GM19351 (cell line): ENCODE results near the gene ZMIZ1.
"Not testable (repeated sequence)": the region's sequence is repeated elsewhere in the genome, so short reads cannot be mapped to it uniquely, and the experiment has no call there.

ENCODE experiments used
- ATAC-seq: cut with Tn5 transposase; IDR thresholded peaks from one replicate; pipeline ENCODE4 v1.9.1; 2021; ENCODE audit warnings: mild to moderate bottlenecking, moderate library complexity; ENCODE audit not compliant: unreplicated experiment

The ZMIZ1 gene

GRCh38 chr10:79274279-79275104 is 205.7 kb downstream of the ZMIZ1 start:
- no peak for ATAC-seq

- no peak for ATAC-seq
Measured at GRCh38 chr10:79275105-79275430, 206.3 kb downstream of the ZMIZ1 start.

DNA sequence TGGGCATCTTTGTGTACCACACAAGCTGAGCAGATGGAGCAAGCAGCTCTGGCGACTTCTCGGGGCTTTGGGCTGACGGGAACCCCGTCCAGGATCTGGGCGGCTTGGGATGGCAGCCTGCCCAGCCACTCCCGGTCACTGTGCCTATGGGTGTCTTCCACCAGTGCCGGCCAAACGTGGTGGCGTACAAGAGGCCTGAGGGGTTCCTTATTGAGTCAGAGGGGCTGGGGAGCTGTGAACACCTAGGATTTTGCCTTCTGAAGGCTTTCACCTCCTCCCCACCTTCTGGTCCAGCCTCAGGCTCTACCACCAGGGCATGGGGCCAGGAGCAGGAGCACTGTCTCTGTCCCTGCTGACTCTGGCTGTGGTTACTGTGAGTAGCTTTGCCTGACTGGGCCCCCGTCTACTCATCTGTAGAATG is 206.7 kb downstream of the ZMIZ1 start:
- ATAC-seq: no peak

GRCh38 chr10:79277579-79278269 is 209.0 kb downstream of the ZMIZ1 start:
- no peak for ATAC-seq

DNA sequence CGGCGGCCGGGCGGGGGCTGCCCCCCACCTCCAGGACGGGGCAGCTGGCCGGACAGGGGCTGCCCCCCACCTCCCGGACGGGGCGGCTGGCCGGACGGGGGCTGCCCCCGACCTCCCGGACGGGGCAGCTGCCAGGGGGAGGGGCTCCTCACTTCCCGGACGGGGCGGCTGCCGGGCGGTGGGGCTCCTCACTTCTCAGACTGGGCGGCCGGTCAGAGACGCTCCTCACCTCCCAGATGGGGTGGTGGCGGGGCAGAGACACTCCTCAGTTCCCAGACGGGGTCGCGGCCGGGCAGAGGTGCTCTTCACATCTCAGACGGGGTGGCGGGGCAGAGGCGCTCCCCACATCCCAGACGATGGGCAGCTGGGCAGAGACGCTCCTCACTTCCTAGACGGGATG is 210.3 kb downstream of the ZMIZ1 start:
- ATAC-seq: not testable (repeated sequence)

- ATAC-seq: no peak
Measured at GRCh38 chr10:79280956-79281355, 212.2 kb downstream of the ZMIZ1 start.

DNA sequence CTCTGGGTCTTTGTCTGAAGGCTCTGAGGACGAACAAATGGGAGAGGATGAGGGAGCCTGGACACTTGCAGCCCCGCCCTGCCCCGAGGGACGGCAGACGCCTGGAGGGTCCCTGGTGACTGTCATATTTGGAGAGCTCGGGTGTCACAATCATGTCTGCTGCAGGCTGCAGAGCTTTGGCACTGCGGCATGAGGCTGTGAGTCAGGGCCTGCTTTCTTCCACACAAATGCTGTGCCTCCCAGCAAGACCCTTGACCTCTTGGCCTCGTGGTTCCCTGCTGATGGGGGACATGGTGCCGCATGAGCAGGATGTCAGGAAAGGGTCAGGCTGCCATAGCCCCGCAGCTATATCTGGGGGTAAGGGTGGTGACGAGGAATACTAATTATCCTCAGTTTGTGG is 213.6 kb downstream of the ZMIZ1 start:
- no peak for ATAC-seq

DNA sequence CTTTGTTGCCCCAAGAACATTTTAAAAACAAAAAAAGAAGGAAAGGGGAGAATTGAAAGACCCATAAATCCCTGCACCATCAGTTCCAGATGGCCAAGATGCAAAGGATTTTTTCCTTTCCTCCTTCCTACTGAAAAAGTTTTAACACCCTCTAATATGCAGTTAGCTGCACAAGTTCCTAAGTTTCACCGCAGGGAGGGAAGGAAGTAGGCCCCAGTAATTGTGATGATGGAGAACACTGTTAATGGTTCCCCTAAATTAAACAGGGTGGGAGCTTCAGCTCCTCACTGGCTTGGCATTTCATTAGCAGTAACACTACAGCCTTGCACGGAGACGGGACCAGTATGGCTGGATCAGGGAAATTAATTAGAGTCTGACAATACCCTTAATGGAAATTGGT is 214.8 kb downstream of the ZMIZ1 start:
- no peak for ATAC-seq

- no peak for ATAC-seq
Measured at GRCh38 chr10:79284158-79284871, 215.5 kb downstream of the ZMIZ1 start.

- ATAC-seq: peak; percentile 73
Measured at GRCh38 chr10:79285315-79286197, 216.8 kb downstream of the ZMIZ1 start.

DNA sequence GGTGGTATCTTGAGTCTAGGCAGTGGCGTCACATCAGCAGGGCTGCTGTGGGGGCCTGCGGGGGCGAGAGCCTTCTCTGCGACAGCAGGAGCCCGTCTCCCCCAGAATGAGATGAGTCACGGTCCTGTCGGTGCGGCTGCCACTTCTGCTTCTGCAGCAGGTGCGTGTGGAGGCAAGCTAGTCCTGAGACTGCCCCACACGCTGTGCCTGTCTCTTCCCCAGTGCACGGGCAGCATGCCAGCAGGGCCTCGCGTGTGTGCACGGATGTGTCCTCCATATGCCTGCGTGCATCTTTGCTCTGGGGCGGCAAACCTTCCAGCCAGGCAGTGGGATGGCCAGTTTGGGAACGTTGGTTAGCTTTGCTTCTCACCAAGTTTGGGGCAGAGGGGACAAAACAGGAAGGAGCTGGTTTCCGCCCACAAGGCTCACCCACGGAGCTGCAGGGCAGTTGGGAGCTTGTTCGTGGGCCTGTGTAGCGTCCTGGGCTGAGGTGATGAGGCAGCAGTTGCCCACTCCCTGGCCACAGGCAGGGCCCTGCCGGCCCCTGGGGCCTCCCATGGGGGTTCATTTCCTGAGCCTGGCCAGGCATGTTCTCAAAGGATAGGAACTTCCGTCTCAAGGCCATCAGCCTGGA is 217.7 kb downstream of the ZMIZ1 start:
- peak; percentile 76 for ATAC-seq

GRCh38 chr10:79287973-79288723 is 219.4 kb downstream of the ZMIZ1 start:
- no peak for ATAC-seq

GRCh38 chr10:79289801-79290200 is 221.0 kb downstream of the ZMIZ1 start:
- ATAC-seq: no peak

GRCh38 chr10:79292026-79292766 is 223.4 kb downstream of the ZMIZ1 start:
- ATAC-seq: no peak

DNA sequence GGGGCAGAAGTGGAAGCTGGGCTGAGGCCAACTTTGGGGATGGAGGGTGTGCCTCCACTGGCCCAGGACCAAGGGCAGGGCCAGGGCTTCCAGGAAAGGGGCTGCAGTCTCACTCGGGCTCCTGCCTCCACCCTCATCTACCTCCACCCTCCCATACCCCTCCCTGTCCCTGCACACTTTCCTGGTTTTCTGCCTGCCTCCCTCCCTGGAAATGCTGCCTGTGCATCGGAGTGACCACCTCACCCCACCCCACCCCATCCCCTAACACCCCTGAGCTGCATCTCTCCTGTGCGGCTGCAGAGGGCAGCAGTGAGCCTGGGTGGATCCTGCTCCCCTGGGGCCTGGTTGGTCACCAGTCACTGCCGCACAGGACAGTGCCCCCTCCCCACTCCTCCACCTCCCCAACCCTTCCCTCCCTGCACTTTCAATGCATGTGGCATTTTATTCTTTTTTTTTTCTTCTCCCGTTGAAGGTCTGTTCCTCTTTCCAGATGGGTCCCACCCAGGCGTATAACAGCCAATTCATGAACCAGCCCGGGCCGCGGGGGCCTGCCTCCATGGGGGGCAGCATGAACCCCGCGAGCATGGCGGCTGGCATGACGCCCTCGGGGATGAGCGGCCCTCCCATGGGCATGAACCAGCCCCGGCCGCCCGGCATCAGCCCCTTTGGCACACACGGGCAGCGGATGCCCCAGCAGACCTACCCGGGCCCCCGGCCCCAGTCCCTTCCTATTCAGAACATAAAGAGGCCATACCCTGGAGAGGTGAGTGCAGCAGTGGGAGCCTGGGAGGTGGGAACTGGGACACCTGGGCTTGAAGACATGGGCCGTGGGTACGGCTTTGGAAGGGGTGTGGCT is 224.4 kb downstream of the ZMIZ1 start:
- peak; percentile 38 for ATAC-seq

DNA sequence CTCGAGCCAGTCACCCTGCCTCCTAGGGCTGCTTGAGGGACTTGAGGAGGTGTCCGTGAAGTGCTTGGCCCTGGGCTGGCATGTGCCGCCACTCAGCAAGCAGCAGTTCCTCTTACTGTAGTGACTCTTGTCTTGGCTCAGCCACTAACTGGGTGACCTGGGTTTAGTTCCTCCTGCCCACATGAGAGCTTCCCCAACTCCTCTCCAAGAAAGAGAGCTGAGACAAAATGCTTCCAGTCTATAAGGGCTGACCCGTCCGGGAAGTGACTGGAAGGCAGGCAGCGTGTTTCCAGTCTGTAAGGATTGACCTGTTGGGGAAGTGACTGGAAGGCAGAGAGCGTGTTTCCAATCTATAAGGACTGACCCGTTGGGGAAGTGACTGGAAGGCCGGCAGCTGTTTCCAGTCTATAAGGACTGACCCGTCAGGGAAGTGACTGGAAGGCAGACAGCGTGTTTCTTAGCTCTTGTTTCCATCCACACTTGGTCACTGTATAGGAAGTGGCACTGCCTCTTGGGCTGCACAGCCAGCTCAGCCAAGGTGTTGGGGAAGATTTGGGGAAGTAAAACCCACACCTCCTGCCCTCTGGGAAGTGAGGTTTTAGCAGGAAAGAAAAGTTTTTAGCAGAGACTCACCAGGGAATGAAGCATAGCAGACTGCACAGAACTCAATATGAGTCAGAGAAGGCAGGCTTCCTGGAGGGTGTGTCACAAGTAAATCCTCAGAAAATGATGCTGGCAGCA is 225.2 kb downstream of the ZMIZ1 start:
- no peak for ATAC-seq

GRCh38 chr10:79295563-79295962 is 226.8 kb downstream of the ZMIZ1 start:
- ATAC-seq: no peak
